Measurements from ENCODE around the gene CCDC167. TPM values are rescaled to one million over a fixed set of nuclear protein-coding genes. Genes with fewer than 3 reads are reported as not detected.
"Not testable (repeated sequence)": the region's sequence is repeated elsewhere in the genome, so short reads cannot be mapped to it uniquely, and the experiment has no call there.

CCDC167 gene
- total RNA-seq, 1 donor = 12.5 TPM

GRCh38 chr6:37449984-37450383, 49.7 kb downstream of the CCDC167 start:
- DNase-seq (ENCODE audit: low read depth) = no peak
- TF ChIP-seq CTCF (IDR thresholded peaks at IDR 0.05; ENCODE audit: insufficient read depth, low read depth, low read length) = no peak
- no peak overlapping the region for H3K4me3 ChIP-seq (ENCODE audit: low read depth, low read length)

GRCh38 chr6:37443216-37443542, 56.5 kb downstream of the CCDC167 start:
- DNase-seq (ENCODE audit: low read depth); H3K4me3 ChIP-seq (ENCODE audit: low read depth, low read length): not testable (repeated sequence)

GRCh38 chr6:37442416-37443215, 57.1 kb downstream of the CCDC167 start:
- peak; percentile 37 for DNase-seq (ENCODE audit: low read depth)
- H3K4me3 ChIP-seq (ENCODE audit: low read depth, low read length) = peak overlapping the region; percentile 30
- TF ChIP-seq CTCF (IDR thresholded peaks at IDR 0.05; ENCODE audit: insufficient read depth, low read depth, low read length) = no peak

- TF ChIP-seq CTCF (IDR thresholded peaks at IDR 0.05; ENCODE audit: insufficient read depth, low read depth, low read length) = no peak
- H3K4me3 ChIP-seq (ENCODE audit: low read depth, low read length) = no peak overlapping the region
- DNase-seq (ENCODE audit: low read depth) = no peak
These were observed 58.0 kb downstream of the CCDC167 start for GRCh38 chr6:37441651-37442050.

GRCh38 chr6:37438930-37439329, 60.8 kb downstream of the CCDC167 start:
- H3K4me3 ChIP-seq (ENCODE audit: low read depth, low read length) = no peak overlapping the region
- no peak for TF ChIP-seq CTCF (IDR thresholded peaks at IDR 0.05; ENCODE audit: insufficient read depth, low read depth, low read length)
- no peak for DNase-seq (ENCODE audit: low read depth)

- no peak for DNase-seq (ENCODE audit: low read depth)
- no peak overlapping the region for H3K4me3 ChIP-seq (ENCODE audit: low read depth, low read length)
- TF ChIP-seq CTCF (IDR thresholded peaks at IDR 0.05; ENCODE audit: insufficient read depth, low read depth, low read length) = no peak
These were observed 63.9 kb downstream of the CCDC167 start for GRCh38 chr6:37435816-37436215.

GRCh38 chr6:37435373-37435772, 64.3 kb downstream of the CCDC167 start:
- DNase-seq (ENCODE audit: low read depth) = no peak
- TF ChIP-seq CTCF (IDR thresholded peaks at IDR 0.05; ENCODE audit: insufficient read depth, low read depth, low read length) = no peak

More at GRCh38 chr6:37435373-37435772, 64.3 kb downstream of the CCDC167 start:
- H3K4me3 ChIP-seq (ENCODE audit: low read depth, low read length) = no peak overlapping the region
